Measurements from ENCODE around the gene GALNTL6.

GRCh38 chr4:173018446-173018845 lies 1205.2 kb downstream of the GALNTL6 start:
- TF ChIP-seq POLR2AphosphoS5 (IDR thresholded peaks at IDR 0.05; ENCODE audit: low read depth, low read length) (no peak), CBX3 (IDR thresholded peaks at IDR 0.05; ENCODE audit: low read depth) (no peak), EZH2phosphoT487 (IDR thresholded peaks at IDR 0.05; ENCODE audit: borderline replicate concordance) (no peak), CTCF (IDR thresholded peaks at IDR 0.05 in 2 of 3, conservative IDR thresholded peaks at IDR 0.05 in 1 of 3; ENCODE audit: borderline replicate concordance in 1 of 3, insufficient read depth in 1 of 3, low read depth in 2 of 3, low read length in 2 of 3) (no peak), EZH2 (IDR thresholded peaks at IDR 0.05) (no peak), MAX (IDR thresholded peaks at IDR 0.05) (no peak), RAD21 (IDR thresholded peaks at IDR 0.05; ENCODE audit: low read depth) (no peak), POLR2A (IDR thresholded peaks at IDR 0.05; ENCODE audit: borderline replicate concordance, extremely low read depth, insufficient read depth, insufficient read length) (no peak)
